GM21515 (cell line): ENCODE data around the gene DIO3.

Source experiments
- ATAC-seq: cut with Tn5 transposase; IDR thresholded peaks from one replicate; pipeline ENCODE4 v1.9.1; 2021; ENCODE audit not compliant: unreplicated experiment

The DIO3 gene

GRCh38 chr14:101579372-101580080 lies 18.2 kb downstream of the DIO3 start:
- ATAC-seq = no peak

DNA sequence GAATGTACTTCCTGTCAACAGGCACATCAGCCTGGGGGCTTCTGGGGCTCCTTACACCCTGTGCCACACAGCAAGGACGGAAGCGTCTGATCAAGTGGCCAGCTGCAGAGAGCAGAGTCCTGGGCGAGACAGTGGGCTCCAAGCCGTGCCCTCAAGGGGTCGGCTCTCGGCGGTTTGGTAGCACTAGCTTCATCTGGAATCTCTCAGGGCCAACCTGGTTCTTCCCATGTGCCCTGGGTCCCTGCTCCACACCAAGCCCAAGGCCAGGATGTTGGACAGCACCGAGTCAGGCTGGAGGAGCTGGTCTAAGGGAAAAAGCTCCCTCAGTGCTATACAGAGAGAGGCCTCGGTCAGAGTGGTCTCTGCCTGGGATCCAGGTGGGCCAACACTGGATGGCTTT lies 20.5 kb downstream of the DIO3 start:
- ATAC-seq = no peak

DNA sequence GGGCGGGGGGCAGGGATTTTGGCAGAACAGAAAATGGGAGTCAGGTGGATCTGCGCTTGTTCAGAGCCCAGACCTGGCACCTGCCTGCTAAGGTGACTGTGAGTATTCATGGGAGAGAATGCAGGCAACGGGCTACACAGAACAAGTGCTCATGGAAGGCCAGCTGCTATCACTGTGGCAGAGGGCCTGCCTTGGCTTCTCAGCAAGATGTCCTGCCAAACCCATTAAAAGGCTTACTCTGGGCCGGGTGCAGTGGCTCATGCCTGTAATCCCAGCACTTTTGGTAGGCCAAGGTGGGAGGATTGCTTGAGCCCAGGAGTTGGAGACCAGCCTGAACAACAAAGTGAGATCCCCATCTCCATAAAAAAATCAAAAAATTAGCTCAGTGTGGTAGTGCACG lies 21.0 kb downstream of the DIO3 start:
- no peak for ATAC-seq

- no peak for ATAC-seq
These were observed 21.9 kb downstream of the DIO3 start for GRCh38 chr14:101583006-101583714.

GRCh38 chr14:101583715-101584054 lies 22.4 kb downstream of the DIO3 start:
- ATAC-seq = no peak

DNA sequence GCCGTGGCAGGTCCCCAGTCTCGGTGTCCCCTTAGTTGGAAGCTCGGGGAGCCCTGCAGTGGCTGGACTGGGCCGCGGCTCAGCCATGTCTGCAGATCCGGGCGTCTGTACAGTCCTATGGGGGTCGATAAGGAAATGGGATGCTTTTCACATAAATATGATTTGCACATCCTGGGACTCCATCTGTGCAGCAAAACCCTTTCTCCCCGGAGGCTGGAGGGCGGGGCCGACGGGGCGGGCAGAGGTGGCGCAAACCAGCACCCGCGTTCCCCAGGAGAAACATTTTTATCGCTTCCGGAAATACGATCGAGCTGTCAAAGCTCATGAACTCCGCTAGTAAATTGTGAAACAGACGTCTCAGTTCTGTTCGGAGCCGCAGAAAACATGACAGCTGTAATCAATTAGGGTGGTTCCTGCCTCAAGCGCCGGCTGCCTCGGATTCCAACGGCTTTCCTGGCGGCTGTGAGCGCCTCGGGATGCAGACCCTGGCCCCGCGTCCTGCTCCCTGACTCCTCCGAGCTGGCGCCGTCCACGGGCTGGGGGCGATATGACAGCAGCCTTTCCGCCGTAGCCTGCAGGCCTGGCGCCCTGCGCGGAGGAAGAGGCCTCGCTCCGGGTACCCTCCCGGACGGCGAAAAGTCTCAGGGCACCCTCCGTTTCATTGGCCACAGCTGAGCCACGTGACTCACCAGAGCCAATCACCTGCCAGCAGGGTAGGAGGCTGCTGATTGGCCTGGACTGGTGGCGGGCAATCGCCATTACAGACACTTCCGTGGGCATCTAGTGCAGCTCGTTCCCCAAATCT lies 23.0 kb downstream of the DIO3 start:
- no peak for ATAC-seq

DNA sequence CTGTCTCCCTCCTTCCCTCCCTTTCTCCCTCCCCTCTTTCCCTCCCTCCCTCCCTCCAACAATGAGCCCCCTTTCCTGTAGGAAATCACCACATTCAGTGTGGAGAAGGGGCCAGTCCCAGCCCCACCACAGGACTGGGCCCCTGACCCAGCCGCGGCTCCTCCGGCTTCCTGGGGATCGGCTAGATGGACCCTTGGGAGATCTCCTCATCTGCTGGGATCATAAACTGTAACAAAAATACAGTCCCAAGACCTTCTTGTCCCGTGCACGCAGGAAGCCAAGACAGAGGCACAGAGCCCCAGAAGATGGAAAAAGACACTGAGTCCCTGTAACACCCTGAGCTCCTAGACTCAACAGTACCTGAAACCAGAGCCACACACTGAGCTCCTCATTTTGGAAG lies 23.9 kb downstream of the DIO3 start:
- ATAC-seq = no peak

- ATAC-seq = no peak
These were observed 25.5 kb downstream of the DIO3 start for GRCh38 chr14:101586531-101587430.

DNA sequence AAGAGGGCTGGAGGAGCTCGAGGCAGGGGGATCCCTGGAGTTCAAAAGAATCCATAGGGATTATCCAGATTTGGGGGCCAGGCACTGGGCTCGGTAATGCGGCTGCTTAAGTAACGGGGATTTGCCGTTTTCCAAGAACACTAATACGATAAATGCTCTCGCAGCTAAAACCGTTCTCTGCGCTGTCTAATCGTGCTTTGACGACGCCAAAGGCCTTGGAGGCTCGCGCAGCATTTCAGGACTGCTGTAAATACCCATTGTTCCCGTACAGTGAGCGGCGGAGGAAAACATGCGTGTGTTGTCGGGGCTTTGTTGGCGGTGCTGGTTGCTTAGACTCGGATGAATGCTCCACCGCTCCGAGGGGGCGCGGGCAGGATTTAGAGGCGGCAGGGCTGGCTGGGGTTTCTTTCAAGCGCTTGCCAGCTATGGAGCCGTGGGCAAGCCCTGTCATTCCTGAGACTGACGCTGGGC lies 26.2 kb downstream of the DIO3 start:
- ATAC-seq = no peak

GRCh38 chr14:101588286-101588975 lies 27.1 kb downstream of the DIO3 start:
- no peak for ATAC-seq

GRCh38 chr14:101588990-101589389 lies 27.7 kb downstream of the DIO3 start:
- no peak for ATAC-seq

DNA sequence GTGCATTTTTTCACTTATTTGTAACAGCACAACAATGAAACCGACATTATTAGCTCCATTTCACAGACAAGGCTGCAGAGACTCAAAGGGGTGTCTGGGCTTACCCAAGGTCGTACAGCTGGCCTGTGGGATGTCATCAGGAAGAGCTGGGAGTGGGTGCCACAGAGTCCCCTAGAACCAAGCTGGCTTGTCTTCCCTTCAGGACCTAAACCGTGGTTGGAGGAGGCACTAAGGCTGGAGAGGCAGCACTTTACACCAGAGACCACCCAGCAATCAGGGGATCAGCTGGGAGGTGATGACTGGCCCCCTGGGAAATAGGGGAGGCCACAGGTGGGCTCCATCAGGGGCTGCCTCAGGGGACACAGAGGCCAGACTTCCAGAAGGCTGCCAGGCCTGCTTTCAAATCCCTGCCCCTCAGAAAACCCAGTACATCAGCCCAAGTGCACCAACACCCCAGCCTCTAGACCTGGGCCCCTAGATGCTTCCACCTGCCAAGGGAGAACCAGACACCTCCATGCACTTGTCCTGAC lies 28.3 kb downstream of the DIO3 start:
- ATAC-seq = no peak

DNA sequence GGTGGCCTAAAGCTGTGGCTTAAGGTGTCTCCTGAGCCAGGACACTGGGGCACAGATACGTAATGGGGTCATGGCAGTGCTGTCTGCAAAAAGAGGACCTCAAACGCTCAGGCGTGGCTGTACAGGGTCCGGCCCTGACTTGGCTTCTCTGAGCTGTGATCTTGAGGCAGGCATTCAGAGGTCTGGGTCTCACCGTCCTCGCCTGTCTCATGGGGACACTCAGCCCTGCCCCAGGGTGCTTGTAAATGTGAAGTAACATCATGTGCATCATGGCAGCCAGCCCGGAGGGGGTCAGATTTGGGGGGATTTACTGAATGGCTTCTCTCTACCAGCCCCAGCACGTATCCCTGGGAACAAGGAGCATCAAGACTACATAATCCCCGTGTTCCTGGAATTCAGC lies 28.8 kb downstream of the DIO3 start:
- no peak for ATAC-seq

DNA sequence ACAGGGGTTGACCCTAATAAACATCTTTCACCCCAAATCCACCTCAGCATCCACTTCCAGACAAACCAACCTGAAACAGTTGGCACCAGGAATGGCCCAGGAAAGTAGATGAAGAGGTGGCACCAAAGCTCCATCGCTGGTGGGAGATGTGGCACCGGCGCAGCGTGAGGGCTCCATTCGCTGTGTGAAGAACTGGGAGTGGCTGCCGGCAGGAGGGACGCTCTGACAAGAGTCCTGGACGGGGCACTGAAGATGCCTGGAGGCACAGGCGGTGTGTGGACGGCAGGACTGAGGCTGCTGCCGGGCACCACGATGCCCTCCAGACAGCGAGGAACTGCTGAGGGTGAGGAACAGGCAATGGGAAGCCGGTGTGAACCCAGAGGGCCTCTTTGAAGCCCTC lies 29.3 kb downstream of the DIO3 start:
- ATAC-seq = no peak

DNA sequence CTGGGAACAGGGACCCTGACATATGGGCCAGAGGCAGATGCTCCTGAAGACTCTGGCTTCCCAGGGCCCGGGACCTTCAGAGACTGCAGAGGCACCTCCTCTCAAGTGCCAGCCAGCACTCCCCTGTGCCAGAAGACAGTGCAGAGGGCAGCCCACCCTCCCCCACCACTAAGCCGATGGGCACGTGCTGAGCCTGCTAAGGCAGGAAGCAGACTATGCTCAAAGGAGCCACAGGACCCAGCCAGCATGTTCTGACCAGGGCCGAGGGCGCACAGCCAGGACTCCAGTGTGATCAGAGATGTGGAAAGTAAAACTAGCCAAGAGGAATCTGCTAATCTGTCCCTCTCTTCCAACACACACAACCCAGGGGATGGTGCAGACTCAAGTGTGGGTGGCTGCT lies 29.8 kb downstream of the DIO3 start:
- ATAC-seq = no peak

DNA sequence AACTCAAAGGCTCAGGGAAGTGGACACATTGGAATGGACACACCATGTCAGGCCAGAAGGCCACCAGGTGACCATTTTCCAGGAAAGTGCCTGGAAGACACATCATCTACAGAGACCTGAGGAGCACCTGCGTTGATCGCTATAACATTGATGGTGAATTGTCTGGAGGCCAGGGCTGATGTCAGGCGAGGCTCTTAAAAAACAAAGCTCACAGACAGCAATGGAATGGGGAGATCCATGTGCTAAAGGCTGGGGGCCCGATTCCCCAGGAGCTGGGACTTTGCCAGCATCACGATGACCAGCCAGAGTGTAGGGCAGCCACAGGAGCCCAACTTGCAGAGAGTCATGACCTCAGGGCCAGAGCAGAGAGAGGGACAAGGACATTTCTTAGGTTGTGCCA lies 30.3 kb downstream of the DIO3 start:
- no peak for ATAC-seq

GRCh38 chr14:101593411-101594238 lies 32.3 kb downstream of the DIO3 start:
- ATAC-seq = no peak

- no peak for ATAC-seq
These were observed 33.3 kb downstream of the DIO3 start for GRCh38 chr14:101594511-101595148.

DNA sequence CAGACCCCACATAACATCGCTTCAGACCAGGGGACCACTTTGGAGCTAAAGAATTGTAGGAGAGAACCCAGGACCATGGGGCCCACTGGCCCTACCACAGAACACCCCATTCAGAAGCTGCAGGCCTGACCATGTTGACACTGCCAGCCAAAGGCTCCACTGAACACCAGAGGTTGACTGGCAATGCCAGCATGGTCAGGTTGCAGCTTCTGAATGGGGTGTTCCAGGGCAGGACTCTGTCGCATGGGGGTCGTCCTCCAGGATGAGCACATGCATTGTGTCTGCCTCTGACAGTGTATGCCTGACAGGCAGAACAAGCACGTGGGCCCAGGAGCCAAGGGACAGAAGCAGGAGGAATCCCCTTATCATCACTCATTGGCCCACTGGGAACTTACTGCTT lies 34.1 kb downstream of the DIO3 start:
- ATAC-seq = no peak
